GM19351 (cell line): Measurements from ENCODE around the gene SDHA.
"Not testable (repeated sequence)": the region's sequence is repeated elsewhere in the genome, so short reads cannot be mapped to it uniquely, and the experiment has no call there.

Experiments
- ATAC-seq: cut with Tn5 transposase; IDR thresholded peaks from one replicate; pipeline ENCODE4 v1.9.1; 2021; ENCODE audit warnings: mild to moderate bottlenecking, moderate library complexity; ENCODE audit not compliant: unreplicated experiment

SDHA gene

GRCh38 chr5:218457-219291 is 554 bp downstream of the SDHA start:
- ATAC-seq: peak; percentile 23

- no peak for ATAC-seq
Measured at GRCh38 chr5:219460-219863, 1.3 kb downstream of the SDHA start.

- ATAC-seq: peak; percentile 26
Measured at GRCh38 chr5:219991-220390, 1.9 kb downstream of the SDHA start.

GRCh38 chr5:222951-223715 is 5.0 kb downstream of the SDHA start:
- ATAC-seq: not testable (repeated sequence)

GRCh38 chr5:223791-224190 is 5.7 kb downstream of the SDHA start:
- ATAC-seq: no peak

GRCh38 chr5:225334-225733 is 7.2 kb downstream of the SDHA start:
- ATAC-seq: no peak

- not testable (repeated sequence) for ATAC-seq
Measured at GRCh38 chr5:227375-227774, 9.3 kb downstream of the SDHA start.

GRCh38 chr5:228886-229285 is 10.8 kb downstream of the SDHA start:
- no peak for ATAC-seq

- ATAC-seq: no peak
Measured at GRCh38 chr5:230711-231110, 12.6 kb downstream of the SDHA start.

GRCh38 chr5:231661-232060 is 13.5 kb downstream of the SDHA start:
- no peak for ATAC-seq

GRCh38 chr5:233426-233825 is 15.3 kb downstream of the SDHA start:
- not testable (repeated sequence) for ATAC-seq

GRCh38 chr5:234450-234849 is 16.3 kb downstream of the SDHA start:
- ATAC-seq: no peak

GRCh38 chr5:235527-235926 is 17.4 kb downstream of the SDHA start:
- not testable (repeated sequence) for ATAC-seq

GRCh38 chr5:237931-238330 is 19.8 kb downstream of the SDHA start:
- ATAC-seq: not testable (repeated sequence)

GRCh38 chr5:240550-240949 is 22.4 kb downstream of the SDHA start:
- ATAC-seq: not testable (repeated sequence)

- not testable (repeated sequence) for ATAC-seq
Measured at GRCh38 chr5:241045-241669, 23.0 kb downstream of the SDHA start.

- not testable (repeated sequence) for ATAC-seq
Measured at GRCh38 chr5:243683-244367, 25.7 kb downstream of the SDHA start.

- ATAC-seq: not testable (repeated sequence)
Measured at GRCh38 chr5:245717-246116, 27.6 kb downstream of the SDHA start.

GRCh38 chr5:250396-250795 is 32.3 kb downstream of the SDHA start:
- ATAC-seq: not testable (repeated sequence)

- not testable (repeated sequence) for ATAC-seq
Measured at GRCh38 chr5:251016-251415, 32.9 kb downstream of the SDHA start.

- not testable (repeated sequence) for ATAC-seq
Measured at GRCh38 chr5:251538-251937, 33.4 kb downstream of the SDHA start.
